ENCODE data around the gene LEPROT.

LEPROT gene

DNA sequence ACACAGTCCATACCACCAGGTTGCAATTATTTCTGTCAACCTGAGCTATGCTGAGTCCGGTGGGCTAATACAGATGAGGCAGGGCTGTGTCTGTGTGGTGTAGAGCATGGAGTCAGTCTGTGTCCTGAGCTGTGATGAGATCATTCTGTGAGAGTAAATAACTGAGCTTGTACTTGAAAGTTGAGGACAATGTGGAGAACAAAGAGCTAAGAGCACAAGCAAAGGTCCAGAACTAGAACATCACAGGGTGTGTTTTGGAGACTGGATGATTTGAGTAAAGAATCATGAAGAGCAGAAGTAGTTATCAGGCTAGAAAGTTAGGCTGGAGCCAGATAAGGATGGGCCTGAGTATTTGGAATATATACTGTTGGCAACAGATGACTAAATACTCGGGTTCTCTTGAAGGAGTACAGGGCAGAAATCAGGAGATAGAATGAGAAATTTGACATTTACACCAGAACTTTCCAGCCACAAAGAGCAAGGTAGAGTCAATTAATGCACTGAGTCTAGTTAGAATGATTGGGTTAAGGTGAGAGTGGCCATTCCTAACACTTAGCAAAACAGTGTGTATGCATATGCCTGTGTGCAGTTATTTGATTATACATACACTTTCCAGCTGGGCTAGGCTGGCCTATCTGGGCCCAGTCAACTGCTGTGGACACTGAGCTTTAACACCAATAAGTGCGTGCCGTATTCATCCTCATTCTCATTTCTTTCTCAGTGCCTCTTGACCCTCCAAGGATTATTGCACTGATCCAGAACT lies 48.8 kb downstream of the LEPROT start:
- H3K9ac ChIP-seq (ENCODE audit: low read depth, low read length): no peak overlapping the region
- H3K27ac ChIP-seq (ENCODE audit: low read length): no peak overlapping the region
- H3K4me1 ChIP-seq (ENCODE audit: insufficient read depth, low read length): peaks cover 3% of the 10 kb centered on the region; the same call in 1 of the 2 replicates

GRCh38 chr1:65469889-65470340 lies 49.4 kb downstream of the LEPROT start:
- Histone ChIP-seq H3K36me3 (ENCODE audit: insufficient read depth, low read depth, low read length) (no peaks in the 10 kb centered on the region), H3K27ac (ENCODE audit: low read length) (no peak overlapping the region), H3K4me3 (ENCODE audit: low read length) (no peak overlapping the region), H3K4me1 (ENCODE audit: insufficient read depth, low read length) (peaks cover 3% of the 10 kb centered on the region; the same call in 1 of the 2 replicates), H3K9ac (ENCODE audit: low read depth, low read length) (no peak overlapping the region), H3K9me3 (ENCODE audit: insufficient read depth, low read depth, low read length) (no peaks in the 10 kb centered on the region), H3K27me3 (ENCODE audit: insufficient read depth, low read length) (no peaks in the 10 kb centered on the region)

More for the DNA sequence above, 48.8 kb downstream of the LEPROT start:
- Histone ChIP-seq H3K36me3 (ENCODE audit: insufficient read depth, low read depth, low read length) (no peaks in the 10 kb centered on the region), H3K4me3 (ENCODE audit: low read length) (no peak overlapping the region), H3K9me3 (ENCODE audit: insufficient read depth, low read depth, low read length) (no peaks in the 10 kb centered on the region), H3K27me3 (ENCODE audit: insufficient read depth, low read length) (no peaks in the 10 kb centered on the region)

DNA sequence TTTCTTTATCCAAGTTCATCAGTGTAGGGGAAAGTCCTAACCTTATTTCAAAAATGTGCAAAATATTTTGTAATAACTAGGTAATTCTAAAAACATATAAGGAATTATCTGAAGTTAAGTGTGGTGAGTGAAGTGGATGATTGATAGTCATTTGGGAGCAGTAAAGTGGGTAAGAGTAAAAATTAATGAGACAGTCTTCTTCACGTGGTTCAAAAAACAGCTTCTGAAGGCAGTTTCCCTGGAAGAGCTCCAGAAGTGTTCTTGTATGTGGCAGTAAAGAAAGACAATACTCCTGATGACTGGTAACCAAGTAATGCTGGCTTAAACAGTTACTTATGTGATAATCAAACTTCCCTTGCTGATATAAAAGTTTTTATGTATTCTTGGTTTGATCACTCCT lies 50.3 kb downstream of the LEPROT start:
- Histone ChIP-seq H3K9me3 (ENCODE audit: insufficient read depth, low read depth, low read length) (no peaks in the 10 kb centered on the region), H3K36me3 (ENCODE audit: insufficient read depth, low read depth, low read length) (no peaks in the 10 kb centered on the region), H3K4me3 (ENCODE audit: low read length) (no peak overlapping the region), H3K9ac (ENCODE audit: low read depth, low read length) (no peak overlapping the region), H3K4me1 (ENCODE audit: insufficient read depth, low read length) (peaks cover 3% of the 10 kb centered on the region; the same call in 1 of the 2 replicates), H3K27me3 (ENCODE audit: insufficient read depth, low read length) (no peaks in the 10 kb centered on the region), H3K27ac (ENCODE audit: low read length) (no peak overlapping the region)

- Histone ChIP-seq H3K36me3 (ENCODE audit: insufficient read depth, low read depth, low read length) (no peaks in the 10 kb centered on the region), H3K27ac (ENCODE audit: low read length) (no peak overlapping the region), H3K27me3 (ENCODE audit: insufficient read depth, low read length) (no peaks in the 10 kb centered on the region), H3K4me3 (ENCODE audit: low read length) (no peak overlapping the region), H3K9me3 (ENCODE audit: insufficient read depth, low read depth, low read length) (no peaks in the 10 kb centered on the region), H3K4me1 (ENCODE audit: insufficient read depth, low read length) (peaks cover 3% of the 10 kb centered on the region; the same call in 1 of the 2 replicates), H3K9ac (ENCODE audit: low read depth, low read length) (no peak overlapping the region)
Measured at GRCh38 chr1:65471213-65471833, 50.9 kb downstream of the LEPROT start.

DNA sequence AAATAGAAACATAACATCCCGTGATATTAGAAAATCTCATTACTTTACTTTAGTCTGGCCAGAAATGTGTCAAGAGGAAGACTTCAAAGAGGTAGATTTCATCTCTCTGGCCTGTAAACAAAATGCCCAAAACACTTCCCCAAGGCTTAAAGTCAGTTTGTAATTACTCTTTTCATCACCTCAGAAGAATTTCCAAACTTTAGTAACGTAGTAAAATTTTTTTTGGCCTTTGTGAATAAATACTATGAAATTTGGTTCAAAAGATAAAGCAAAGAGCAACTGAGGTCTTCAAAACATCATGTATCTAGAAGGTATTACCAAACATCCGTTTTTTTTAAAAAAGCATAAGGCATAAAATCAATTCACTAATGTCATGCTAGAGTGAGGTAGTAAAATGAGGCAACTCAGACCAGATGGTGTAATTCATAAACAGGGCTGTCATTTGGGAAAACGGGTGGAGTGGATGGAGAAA lies 51.4 kb downstream of the LEPROT start:
- Histone ChIP-seq H3K27ac (ENCODE audit: low read length) (no peak overlapping the region), H3K9ac (ENCODE audit: low read depth, low read length) (no peak overlapping the region), H3K9me3 (ENCODE audit: insufficient read depth, low read depth, low read length) (no peaks in the 10 kb centered on the region), H3K4me1 (ENCODE audit: insufficient read depth, low read length) (peaks cover 3% of the 10 kb centered on the region; the same call in 1 of the 2 replicates), H3K4me3 (ENCODE audit: low read length) (no peak overlapping the region), H3K27me3 (ENCODE audit: insufficient read depth, low read length) (no peaks in the 10 kb centered on the region), H3K36me3 (ENCODE audit: insufficient read depth, low read depth, low read length) (no peaks in the 10 kb centered on the region)

- H3K36me3 ChIP-seq (ENCODE audit: insufficient read depth, low read depth, low read length): no peaks in the 10 kb centered on the region
- no peak overlapping the region for H3K9ac ChIP-seq (ENCODE audit: low read depth, low read length)
Measured at GRCh38 chr1:65476327-65476726, 55.9 kb downstream of the LEPROT start.

GRCh38 chr1:65477414-65478378 lies 57.2 kb downstream of the LEPROT start:
- Histone ChIP-seq H3K27me3 (ENCODE audit: insufficient read depth, low read length) (no peaks in the 10 kb centered on the region), H3K9ac (ENCODE audit: low read depth, low read length) (no peak overlapping the region), H3K4me3 (ENCODE audit: low read length) (no peak overlapping the region), H3K36me3 (ENCODE audit: insufficient read depth, low read depth, low read length) (no peaks in the 10 kb centered on the region), H3K9me3 (ENCODE audit: insufficient read depth, low read depth, low read length) (no peaks in the 10 kb centered on the region), H3K27ac (ENCODE audit: low read length) (no peak overlapping the region), H3K4me1 (ENCODE audit: insufficient read depth, low read length) (no peaks in the 10 kb centered on the region)

More at GRCh38 chr1:65476327-65476726, 55.9 kb downstream of the LEPROT start:
- Histone ChIP-seq H3K4me1 (ENCODE audit: insufficient read depth, low read length) (no peaks in the 10 kb centered on the region), H3K27me3 (ENCODE audit: insufficient read depth, low read length) (no peaks in the 10 kb centered on the region), H3K9me3 (ENCODE audit: insufficient read depth, low read depth, low read length) (no peaks in the 10 kb centered on the region), H3K4me3 (ENCODE audit: low read length) (no peak overlapping the region), H3K27ac (ENCODE audit: low read length) (no peak overlapping the region)

- Histone ChIP-seq H3K36me3 (ENCODE audit: insufficient read depth, low read depth, low read length) (no peaks in the 10 kb centered on the region), H3K27me3 (ENCODE audit: insufficient read depth, low read length) (no peaks in the 10 kb centered on the region), H3K9ac (ENCODE audit: low read depth, low read length) (no peak overlapping the region), H3K27ac (ENCODE audit: low read length) (no peak overlapping the region), H3K4me1 (ENCODE audit: insufficient read depth, low read length) (no peaks in the 10 kb centered on the region), H3K9me3 (ENCODE audit: insufficient read depth, low read depth, low read length) (no peaks in the 10 kb centered on the region), H3K4me3 (ENCODE audit: low read length) (no peak overlapping the region)
Measured at GRCh38 chr1:65478379-65479026, 58.0 kb downstream of the LEPROT start.

DNA sequence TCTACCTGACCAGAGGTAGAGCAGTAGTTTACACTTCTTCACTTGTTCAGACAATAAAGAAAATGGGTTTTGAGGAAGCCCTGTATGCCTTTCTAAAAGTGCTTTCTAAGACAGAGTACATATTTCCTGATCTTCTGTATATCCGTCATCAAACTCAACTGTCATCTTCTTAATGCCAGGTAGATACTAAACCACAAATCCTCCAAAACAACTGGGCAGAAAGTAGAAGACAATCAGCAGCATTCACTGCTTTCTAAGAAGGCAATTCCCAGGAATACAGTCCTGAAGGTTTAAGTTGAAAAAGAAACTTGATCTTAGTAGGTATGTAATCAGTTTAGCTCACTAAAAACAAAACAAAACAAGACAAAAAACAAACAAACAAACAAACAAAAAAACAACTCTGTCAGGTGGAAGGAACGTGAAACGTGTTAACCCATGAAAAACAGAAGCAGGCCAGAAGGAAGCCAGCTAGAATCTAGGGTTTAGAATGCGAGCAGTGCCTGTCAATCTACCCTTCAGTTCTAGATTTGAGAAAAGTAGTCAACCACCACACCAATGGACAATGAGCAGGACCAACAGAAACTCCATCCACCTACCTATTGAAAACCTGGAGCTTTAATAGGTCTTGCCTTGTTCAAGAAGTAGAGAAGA lies 59.2 kb downstream of the LEPROT start:
- Histone ChIP-seq H3K27me3 (ENCODE audit: insufficient read depth, low read length) (no peaks in the 10 kb centered on the region), H3K4me1 (ENCODE audit: insufficient read depth, low read length) (no peaks in the 10 kb centered on the region), H3K4me3 (ENCODE audit: low read length) (no peak overlapping the region), H3K27ac (ENCODE audit: low read length) (no peak overlapping the region), H3K36me3 (ENCODE audit: insufficient read depth, low read depth, low read length) (no peaks in the 10 kb centered on the region), H3K9me3 (ENCODE audit: insufficient read depth, low read depth, low read length) (no peaks in the 10 kb centered on the region), H3K9ac (ENCODE audit: low read depth, low read length) (no peak overlapping the region)

GRCh38 chr1:65480684-65481405 lies 60.4 kb downstream of the LEPROT start:
- Histone ChIP-seq H3K27me3 (ENCODE audit: insufficient read depth, low read length) (no peaks in the 10 kb centered on the region), H3K9me3 (ENCODE audit: insufficient read depth, low read depth, low read length) (no peaks in the 10 kb centered on the region), H3K9ac (ENCODE audit: low read depth, low read length) (no peak overlapping the region), H3K36me3 (ENCODE audit: insufficient read depth, low read depth, low read length) (no peaks in the 10 kb centered on the region), H3K4me1 (ENCODE audit: insufficient read depth, low read length) (no peaks in the 10 kb centered on the region), H3K4me3 (ENCODE audit: low read length) (no peak overlapping the region), H3K27ac (ENCODE audit: low read length) (no peak overlapping the region)
